ENCODE measurements around the gene RANBP3.
"Not testable (repeated sequence)": the region's sequence is repeated elsewhere in the genome, so short reads cannot be mapped to it uniquely, and the experiment has no call there.

The RANBP3 gene

GRCh38 chr19:5900976-5901375 is 77.0 kb downstream of the RANBP3 start:
- no peak for DNase-seq

- no peak for DNase-seq
Observed at GRCh38 chr19:5899728-5900526, 78.0 kb downstream of the RANBP3 start.

- no peak for DNase-seq
Observed at GRCh38 chr19:5897189-5897969, 80.6 kb downstream of the RANBP3 start.

- no peak for DNase-seq
Observed at GRCh38 chr19:5896365-5897076, 81.4 kb downstream of the RANBP3 start.

- no peak for DNase-seq
Observed at GRCh38 chr19:5895890-5896289, 82.0 kb downstream of the RANBP3 start.

- no peak for DNase-seq
Observed at GRCh38 chr19:5895409-5895808, 82.5 kb downstream of the RANBP3 start.

- DNase-seq: no peak
Observed at GRCh38 chr19:5894704-5895349, 83.1 kb downstream of the RANBP3 start.

- DNase-seq: no peak
Observed at GRCh38 chr19:5893907-5894703, 83.8 kb downstream of the RANBP3 start.

- no peak for DNase-seq
Observed at GRCh38 chr19:5893296-5893903, 84.5 kb downstream of the RANBP3 start.

GRCh38 chr19:5892772-5893275 is 85.1 kb downstream of the RANBP3 start:
- DNase-seq: no peak

GRCh38 chr19:5891938-5892771 is 85.8 kb downstream of the RANBP3 start:
- peak; percentile 33 for DNase-seq

GRCh38 chr19:5891572-5891937 is 86.4 kb downstream of the RANBP3 start:
- no peak for DNase-seq

GRCh38 chr19:5890099-5890498 is 87.8 kb downstream of the RANBP3 start:
- DNase-seq: no peak

- DNase-seq: no peak
Observed at GRCh38 chr19:5889288-5889971, 88.5 kb downstream of the RANBP3 start.

GRCh38 chr19:5884065-5884811 is 93.7 kb downstream of the RANBP3 start:
- DNase-seq: not testable (repeated sequence)

- DNase-seq: not testable (repeated sequence)
Observed at GRCh38 chr19:5883157-5883873, 94.6 kb downstream of the RANBP3 start.

GRCh38 chr19:5882421-5882968 is 95.4 kb downstream of the RANBP3 start:
- no peak for DNase-seq
